Measurements from ENCODE around the gene ZBED5.
"Not testable (repeated sequence)": the region's sequence is repeated elsewhere in the genome, so short reads cannot be mapped to it uniquely, and the experiment has no call there.

GRCh38 chr11:10884292-10884691 lies 26.4 kb upstream of the ZBED5 start:
- TF ChIP-seq CTCF (conservative IDR thresholded peaks at IDR 0.05); EZH2 (IDR thresholded peaks at IDR 0.05; ENCODE audit: low read depth): not testable (repeated sequence)

Data from PC-9 (cell line).